Skin epidermis (tissue), 12 donors: ENCODE data around the gene GIT2.
"Not testable (repeated sequence)": the region's sequence is repeated elsewhere in the genome, so short reads cannot be mapped to it uniquely, and the experiment has no call there.

Source experiments
- H3K27ac ChIP-seq, 21 experiments: fragments of 200-600 bp; sonication (generic) in 11 of 21; one replicate each; pipeline ENCODE4 v1.5.0; 2020; ENCODE audit warnings: mild to moderate bottlenecking in 3 of 21, inconsistent platforms in 2 of 21, moderate library complexity in 2 of 21
- H3K4me3 ChIP-seq, 7 experiments: fragments of 200-600 bp; sonication (generic) in 2 of 7; one replicate each; pipeline ENCODE4 v1.5.0; 2020; ENCODE audit warnings: inconsistent platforms in 2 of 7, mild to moderate bottlenecking in 2 of 7, moderate library complexity in 1 of 7

GIT2 gene

GRCh38 chr12:109899783-109900751 is 96.1 kb downstream of the GIT2 start, which contains the start of gene TCHP:
Gene TCHP, plus strand, starts transcription at chr12:109900274. Its CDS starts 2,753 bp downstream, at chr12:109903027.
- Histone ChIP-seq H3K27ac (peak within 1 kb of the TSS; percentile 49 to 95 (median 89)), H3K4me3 (peak within 1 kb of the TSS; percentile 51 to 83 (median 75))

GRCh38 chr12:109899345-109899744 is 96.8 kb downstream of the GIT2 start:
- H3K27ac ChIP-seq, result peak overlapping the region in 19 of 21 experiments; percentile 79 to 95 (median 89)

GRCh38 chr12:109897029-109897428 is 99.1 kb downstream of the GIT2 start:
- peak overlapping the region in 1 of 21 experiments; percentile 29 for H3K27ac ChIP-seq
- H3K4me3 ChIP-seq, result no peak overlapping the region

More at GRCh38 chr12:109899345-109899744, 96.8 kb downstream of the GIT2 start:
- H3K4me3 ChIP-seq, result peak overlapping the region in 4 of 7 experiments; percentile 51 to 83 (median 68)

GRCh38 chr12:109896188-109896587 is 100.0 kb downstream of the GIT2 start:
- Histone ChIP-seq H3K27ac (no peak overlapping the region), H3K4me3 (no peak overlapping the region)

GRCh38 chr12:109894939-109895338 is 101.2 kb downstream of the GIT2 start:
- Histone ChIP-seq H3K27ac (no peak overlapping the region), H3K4me3 (no peak overlapping the region)

- no peak overlapping the region for H3K27ac ChIP-seq
- no peak overlapping the region for H3K4me3 ChIP-seq
Observed at GRCh38 chr12:109893261-109893995, 102.7 kb downstream of the GIT2 start.

GRCh38 chr12:109892748-109893147 is 103.4 kb downstream of the GIT2 start:
- H3K4me3 ChIP-seq, result no peak overlapping the region
- peak overlapping the region in 1 of 21 experiments; percentile 55 for H3K27ac ChIP-seq

- Histone ChIP-seq H3K4me3 (no peak overlapping the region), H3K27ac (peak overlapping the region in 1 of 21 experiments; percentile 55)
Observed at GRCh38 chr12:109892165-109892715, 103.9 kb downstream of the GIT2 start.

- H3K27ac ChIP-seq, H3K4me3 ChIP-seq: not testable (repeated sequence)
Observed at GRCh38 chr12:109891731-109892130, 104.4 kb downstream of the GIT2 start.

GRCh38 chr12:109890620-109891170 is 105.5 kb downstream of the GIT2 start:
- Histone ChIP-seq H3K27ac (peak overlapping the region in 5 of 21 experiments; percentile 2 to 95 (median 83)), H3K4me3 (no peak overlapping the region)

GRCh38 chr12:109888179-109889020 is 107.8 kb downstream of the GIT2 start:
- Histone ChIP-seq H3K27ac (peak overlapping the region in 20 of 21 experiments; percentile 63 to 95 (median 83)), H3K4me3 (no peak overlapping the region)

GRCh38 chr12:109885616-109886015 is 110.6 kb downstream of the GIT2 start:
- peak overlapping the region in 13 of 21 experiments; percentile 0 to 89 (median 52) for H3K27ac ChIP-seq
- no peak overlapping the region for H3K4me3 ChIP-seq

GRCh38 chr12:109883461-109883860 is 112.7 kb downstream of the GIT2 start:
- no peak overlapping the region for H3K4me3 ChIP-seq
- peak overlapping the region in 11 of 21 experiments; percentile 17 to 95 (median 65) for H3K27ac ChIP-seq

GRCh38 chr12:109881752-109882151 is 114.4 kb downstream of the GIT2 start:
- H3K4me3 ChIP-seq, result no peak overlapping the region
- peak overlapping the region in 17 of 21 experiments; percentile 0 to 95 (median 53) for H3K27ac ChIP-seq

- Histone ChIP-seq H3K4me3 (peak overlapping the region; percentile 44 to 86 (median 84)), H3K27ac (peak overlapping the region in 20 of 21 experiments; percentile 43 to 95 (median 84))
Observed at GRCh38 chr12:109880938-109881337, 115.2 kb downstream of the GIT2 start.

- Histone ChIP-seq H3K4me3 (peak within 1 kb of the TSS; percentile 73 to 86 (median 84)), H3K27ac (peak within 1 kb of the TSS; percentile 81 to 96 (median 94))
Observed at GRCh38 chr12:109880043-109880931, 115.9 kb downstream of the GIT2 start, which contains the start of gene GLTP. Gene GLTP, minus strand, starts transcription at chr12:109880541. Its CDS starts 167 bp downstream, at chr12:109880374.
